GM20431 (cell line): Measurements from ENCODE around the gene NR4A3.

Experiments
- in situ Hi-C: fragments of 300-500 bp; cut with MseI, MboI; formaldehyde crosslinking; loops from one replicate; pipeline ENCODE4 v1.15.0; 2020; ENCODE audit warnings: low sequenced_read_pairs; ENCODE audit not compliant: unreplicated experiment

NR4A3 gene

GRCh38 chr9:99811598-99812383 lies 9.9 kb upstream of the NR4A3 start:
- in situ Hi-C loops = loop anchor here (25.0 kb wide), 2 partner anchors 401 to 549 kb away; no protein-coding TSS in a partner anchor

GRCh38 chr9:99813739-99814138 lies 7.9 kb upstream of the NR4A3 start:
- in situ Hi-C loops = loop anchor here (25.0 kb wide), 2 partner anchors 399 to 551 kb away; no protein-coding TSS in a partner anchor

GRCh38 chr9:99814359-99814758 lies 7.3 kb upstream of the NR4A3 start:
- in situ Hi-C loops = loop anchor here (25.0 kb wide), 2 partner anchors 398 to 552 kb away; no protein-coding TSS in a partner anchor

GRCh38 chr9:99816392-99816791 lies 5.3 kb upstream of the NR4A3 start:
- in situ Hi-C loops = loop anchor here (25.0 kb wide), 2 partner anchors 396 to 554 kb away; no protein-coding TSS in a partner anchor

- in situ Hi-C loops = loop anchor here (25.0 kb wide), 2 partner anchors 394 to 556 kb away; no protein-coding TSS in a partner anchor
Observed at GRCh38 chr9:99818500-99818899, 3.2 kb upstream of the NR4A3 start.

- in situ Hi-C loops = loop anchor here (25.0 kb wide), 2 partner anchors 393 to 557 kb away; no protein-coding TSS in a partner anchor
Observed at GRCh38 chr9:99819123-99819855, 2.4 kb upstream of the NR4A3 start.

- in situ Hi-C loops = loop anchor here (25.0 kb wide), 2 partner anchors 392 to 558 kb away; no protein-coding TSS in a partner anchor
Observed at GRCh38 chr9:99819856-99820684, 1.6 kb upstream of the NR4A3 start.

GRCh38 chr9:99820685-99821395 lies 845 bp upstream of the NR4A3 start:
- in situ Hi-C loops = loop anchor here (25.0 kb wide), 2 partner anchors 391 to 559 kb away; no protein-coding TSS in a partner anchor

- in situ Hi-C loops = loop anchor here (25.0 kb wide), 2 partner anchors 390 to 560 kb away; no protein-coding TSS in a partner anchor
Observed at GRCh38 chr9:99822109-99822805, 572 bp downstream of the NR4A3 start.

GRCh38 chr9:99822806-99823591 lies 1.3 kb downstream of the NR4A3 start:
- in situ Hi-C loops = loop anchor here (25.0 kb wide), 2 partner anchors 389 to 561 kb away; no protein-coding TSS in a partner anchor

GRCh38 chr9:99823681-99824377 lies 2.1 kb downstream of the NR4A3 start:
- in situ Hi-C loops = loop anchor here (25.0 kb wide), 2 partner anchors 388 to 562 kb away; no protein-coding TSS in a partner anchor

- in situ Hi-C loops = loop anchor here (25.0 kb wide), 2 partner anchors 388 to 562 kb away; no protein-coding TSS in a partner anchor
Observed at GRCh38 chr9:99824378-99825171, 2.9 kb downstream of the NR4A3 start.

- in situ Hi-C loops = no loop called here
Observed at GRCh38 chr9:99825172-99826046, 3.7 kb downstream of the NR4A3 start.

- in situ Hi-C loops = no loop called here
Observed at GRCh38 chr9:99826579-99826978, 4.9 kb downstream of the NR4A3 start.

- in situ Hi-C loops = no loop called here
Observed at GRCh38 chr9:99827244-99827643, 5.6 kb downstream of the NR4A3 start.
